AG09319 (cell line): Measurements from ENCODE around the gene GOT1.

Source experiments
- DNase-seq: peaks from one replicate; pipeline ENCODE4 v3.0.0-alpha.2; 2010; ENCODE audit warnings: low read depth; ENCODE audit errors: extremely low read depth
- CTCF ChIP-seq: IDR thresholded peaks from 2 replicates; pipeline ENCODE4 v1.5.1; 2011; ENCODE audit warnings: low read depth, mild to moderate bottlenecking, inconsistent platforms, low read length, moderate library complexity

The GOT1 gene

GRCh38 chr10:99364125-99364524 is 66.3 kb downstream of the GOT1 start:
- peak; percentile 54 for DNase-seq
- TF ChIP-seq CTCF: no peak

DNA sequence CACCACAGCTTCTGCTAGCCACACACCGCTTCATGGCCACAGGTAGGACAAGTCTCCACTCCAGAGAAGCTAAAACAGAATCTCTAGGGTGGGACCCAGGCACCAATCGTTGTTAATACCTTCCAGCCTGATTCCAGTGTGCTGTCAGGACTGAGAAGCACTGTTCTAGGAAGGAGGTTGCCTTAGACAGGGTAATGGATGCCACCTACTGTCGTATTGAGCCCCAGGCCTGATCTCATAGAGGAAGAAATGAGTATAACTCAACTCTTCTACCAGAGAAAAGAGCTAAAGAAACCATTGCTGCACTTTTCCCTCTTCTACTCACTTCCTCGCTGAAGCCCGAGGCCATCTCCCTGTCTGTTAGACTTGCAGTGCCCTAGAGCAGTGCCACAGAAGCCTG is 69.5 kb downstream of the GOT1 start:
- DNase-seq: no peak
- no peak for TF ChIP-seq CTCF

GRCh38 chr10:99358101-99358500 is 72.3 kb downstream of the GOT1 start:
- no peak for DNase-seq
- no peak for TF ChIP-seq CTCF

- no peak for TF ChIP-seq CTCF
Measured at GRCh38 chr10:99357691-99358090, 72.7 kb downstream of the GOT1 start.

GRCh38 chr10:99353182-99353581 is 77.2 kb downstream of the GOT1 start:
- no peak for TF ChIP-seq CTCF
- DNase-seq: no peak

More at GRCh38 chr10:99357691-99358090, 72.7 kb downstream of the GOT1 start:
- DNase-seq: no peak

DNA sequence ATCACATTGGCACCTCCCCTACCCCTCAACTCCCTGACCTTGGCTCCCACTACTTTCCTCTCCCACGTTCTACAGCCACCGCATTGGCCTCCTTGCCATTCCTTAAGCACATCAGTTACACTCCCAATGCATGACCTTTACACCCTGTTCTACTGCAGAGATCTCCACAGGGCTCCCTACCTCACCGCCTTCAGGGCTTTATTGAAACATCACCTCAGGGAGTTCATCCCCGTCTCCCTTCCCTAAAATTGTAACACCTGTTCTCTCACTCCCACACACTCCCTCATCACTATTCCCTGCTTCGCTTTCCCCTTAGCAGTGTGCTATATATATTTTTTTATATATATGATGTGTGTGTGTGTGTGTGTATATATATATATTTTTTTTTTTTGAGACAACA is 82.8 kb downstream of the GOT1 start:
- TF ChIP-seq CTCF: no peak
- DNase-seq: no peak
